ENCODE data around the gene POPDC3.

GRCh38 chr6:105184921-105185320 is 5.1 kb upstream of the POPDC3 start:
- TF ChIP-seq ZFP3 (CRISPR knock-in tag; IDR thresholded peaks at IDR 0.05) (no peak), BACH2 (CRISPR knock-in tag; IDR thresholded peaks at IDR 0.05; ENCODE audit: borderline replicate concordance) (no peak), POU6F1 (CRISPR knock-in tag; IDR thresholded peaks at IDR 0.05; ENCODE audit: borderline replicate concordance, low read depth) (no peak), TCF4 (CRISPR knock-in tag; IDR thresholded peaks at IDR 0.05; ENCODE audit: borderline replicate concordance) (no peak), ZC3H10 (CRISPR knock-in tag; IDR thresholded peaks at IDR 0.05) (no peak), ZNF8 (CRISPR knock-in tag; IDR thresholded peaks at IDR 0.05) (no peak)
- TF ChIP-seq, protein P1, sequence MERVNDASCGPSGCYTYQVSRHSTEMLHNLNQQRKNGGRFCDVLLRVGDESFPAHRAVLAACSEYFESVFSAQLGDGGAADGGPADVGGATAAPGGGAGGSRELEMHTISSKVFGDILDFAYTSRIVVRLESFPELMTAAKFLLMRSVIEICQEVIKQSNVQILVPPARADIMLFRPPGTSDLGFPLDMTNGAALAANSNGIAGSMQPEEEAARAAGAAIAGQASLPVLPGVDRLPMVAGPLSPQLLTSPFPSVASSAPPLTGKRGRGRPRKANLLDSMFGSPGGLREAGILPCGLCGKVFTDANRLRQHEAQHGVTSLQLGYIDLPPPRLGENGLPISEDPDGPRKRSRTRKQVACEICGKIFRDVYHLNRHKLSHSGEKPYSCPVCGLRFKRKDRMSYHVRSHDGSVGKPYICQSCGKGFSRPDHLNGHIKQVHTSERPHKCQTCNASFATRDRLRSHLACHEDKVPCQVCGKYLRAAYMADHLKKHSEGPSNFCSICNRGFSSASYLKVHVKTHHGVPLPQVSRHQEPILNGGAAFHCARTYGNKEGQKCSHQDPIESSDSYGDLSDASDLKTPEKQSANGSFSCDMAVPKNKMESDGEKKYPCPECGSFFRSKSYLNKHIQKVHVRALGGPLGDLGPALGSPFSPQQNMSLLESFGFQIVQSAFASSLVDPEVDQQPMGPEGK (CRISPR knock-in tag; IDR thresholded peaks at IDR 0.05; ENCODE audit: borderline replicate concordance), result no peak
